OCI-LY3 (cell line): ENCODE measurements around the gene STPG1.

Experiments
- EZH2phosphoT487 ChIP-seq: fragments of 200-600 bp; shearing (Covaris generic); IDR thresholded peaks from 2 replicates; pipeline ENCODE4 v1.6.1; 2018; ENCODE audit warnings: antibody characterized with exemption, mixed run types, low read depth
- TF ChIP-seq, protein P1 (sequence below): fragments of 200-600, 300-600 bp; sonication (generic); IDR thresholded peaks from 2 replicates; pipeline ENCODE4 v1.5.1; 2014; ENCODE audit warnings: antibody characterized with exemption, low read length, low read depth

DNA sequence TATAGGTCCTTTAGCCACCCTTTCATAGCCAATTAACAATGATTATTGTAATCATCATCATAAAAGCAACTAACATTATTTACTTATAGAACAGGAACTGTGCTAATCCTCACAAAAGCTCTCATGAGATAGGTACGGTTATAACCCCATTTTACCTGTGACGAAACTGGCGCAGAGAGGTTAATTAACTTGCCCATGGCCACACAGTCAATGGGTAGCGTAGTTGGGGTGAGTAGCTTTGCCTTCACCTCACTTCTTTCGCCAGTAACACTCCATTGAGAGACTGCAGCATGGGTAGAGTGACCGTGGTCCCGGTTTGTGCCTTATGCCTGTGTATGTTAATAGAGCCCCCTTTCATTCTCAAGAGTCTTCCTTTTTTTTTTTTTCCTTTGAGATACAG lies 12.3 kb upstream of the STPG1 start:
- TF ChIP-seq, protein P1, sequence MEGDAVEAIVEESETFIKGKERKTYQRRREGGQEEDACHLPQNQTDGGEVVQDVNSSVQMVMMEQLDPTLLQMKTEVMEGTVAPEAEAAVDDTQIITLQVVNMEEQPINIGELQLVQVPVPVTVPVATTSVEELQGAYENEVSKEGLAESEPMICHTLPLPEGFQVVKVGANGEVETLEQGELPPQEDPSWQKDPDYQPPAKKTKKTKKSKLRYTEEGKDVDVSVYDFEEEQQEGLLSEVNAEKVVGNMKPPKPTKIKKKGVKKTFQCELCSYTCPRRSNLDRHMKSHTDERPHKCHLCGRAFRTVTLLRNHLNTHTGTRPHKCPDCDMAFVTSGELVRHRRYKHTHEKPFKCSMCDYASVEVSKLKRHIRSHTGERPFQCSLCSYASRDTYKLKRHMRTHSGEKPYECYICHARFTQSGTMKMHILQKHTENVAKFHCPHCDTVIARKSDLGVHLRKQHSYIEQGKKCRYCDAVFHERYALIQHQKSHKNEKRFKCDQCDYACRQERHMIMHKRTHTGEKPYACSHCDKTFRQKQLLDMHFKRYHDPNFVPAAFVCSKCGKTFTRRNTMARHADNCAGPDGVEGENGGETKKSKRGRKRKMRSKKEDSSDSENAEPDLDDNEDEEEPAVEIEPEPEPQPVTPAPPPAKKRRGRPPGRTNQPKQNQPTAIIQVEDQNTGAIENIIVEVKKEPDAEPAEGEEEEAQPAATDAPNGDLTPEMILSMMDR = no peak
- TF ChIP-seq EZH2phosphoT487 = no peak
